HEK293 (cell line): ENCODE results near the gene KRT17.

Experiments used
- CTCF ChIP-seq: fragments of 450-650 bp; formaldehyde crosslinking; IDR thresholded peaks from 2 replicates; pipeline ENCODE4 v1.5.1; 2016; ENCODE audit warnings: missing biosample characterization, missing genetic modification characterization
- SETDB1 ChIP-seq: IDR thresholded peaks from one replicate; pipeline ENCODE4 v1.6.1; 2017; ENCODE audit warnings: mild to moderate bottlenecking, low read length, moderate library complexity, mixed read lengths; ENCODE audit not compliant: insufficient read length
- ZNF274 ChIP-seq, 2 experiments: fragments of 200-500 bp in 1 of 2; fragments of 450-650 bp in 1 of 2; sonication (Bioruptor generic) in 1 of 2; formaldehyde crosslinking in 1 of 2; IDR thresholded peaks; 2 replicates each; pipeline versions ENCODE4 v1.5.1 to v1.6.1; 2014 to 2016; ENCODE audit warnings: borderline replicate concordance in 1 of 2, inconsistent platforms in 1 of 2, low read length in 1 of 2, missing biosample characterization in 1 of 2, missing genetic modification characterization in 1 of 2
- ZNF785 ChIP-seq: fragments of 450-650 bp; formaldehyde crosslinking; IDR thresholded peaks from 2 replicates; pipeline ENCODE4 v1.5.1; 2016; ENCODE audit warnings: missing biosample characterization, missing genetic modification characterization

- TF ChIP-seq CTCF: no peak
- TF ChIP-seq ZNF785 (tag by site-specific recombination): no peak
- TF ChIP-seq ZNF274 (IDR thresholded peaks at IDR 0.05; ENCODE audit: low read length): no peak
- TF ChIP-seq ZNF274 (tag by site-specific recombination; IDR thresholded peaks at IDR 0.05; ENCODE audit: borderline replicate concordance): no peak
- TF ChIP-seq SETDB1: no peak
These were observed 31.6 kb downstream of the KRT17 start for GRCh38 chr17:41592601-41593305.
